NCI-H510A treated with DMSO at 0.1 percent for 48 hours (cell line): ENCODE measurements around the gene SOX8.
"Not testable (repeated sequence)": the region's sequence is repeated elsewhere in the genome, so short reads cannot be mapped to it uniquely, and the experiment has no call there.

ENCODE experiments used
- DNase-seq: peaks from one replicate; lab custom pipeline; 2025; lab: John Stamatoyannopoulos, UW

SOX8 gene

GRCh38 chr16:955766-956165, 25.8 kb upstream of the SOX8 start:
- not testable (repeated sequence) for DNase-seq

- no peak for DNase-seq
Observed at GRCh38 chr16:959232-960040, 22.1 kb upstream of the SOX8 start.

GRCh38 chr16:962366-962765, 19.2 kb upstream of the SOX8 start:
- no peak for DNase-seq

GRCh38 chr16:962901-963814, 18.4 kb upstream of the SOX8 start:
- DNase-seq: no peak

GRCh38 chr16:963913-964312, 17.7 kb upstream of the SOX8 start:
- DNase-seq: no peak

- no peak for DNase-seq
Observed at GRCh38 chr16:964356-965035, 17.1 kb upstream of the SOX8 start.

GRCh38 chr16:965036-965395, 16.6 kb upstream of the SOX8 start:
- DNase-seq: no peak

GRCh38 chr16:965487-965886, 16.1 kb upstream of the SOX8 start:
- no peak for DNase-seq

- no peak for DNase-seq
Observed at GRCh38 chr16:966035-966434, 15.5 kb upstream of the SOX8 start.

GRCh38 chr16:966505-966904, 15.1 kb upstream of the SOX8 start:
- DNase-seq: no peak

GRCh38 chr16:967077-967541, 14.5 kb upstream of the SOX8 start:
- DNase-seq: no peak

- DNase-seq: no peak
Observed at GRCh38 chr16:967546-968295, 13.8 kb upstream of the SOX8 start.

GRCh38 chr16:968620-969019, 12.9 kb upstream of the SOX8 start:
- no peak for DNase-seq

GRCh38 chr16:969508-970385, 11.8 kb upstream of the SOX8 start:
- DNase-seq: no peak

GRCh38 chr16:970386-970765, 11.2 kb upstream of the SOX8 start:
- DNase-seq: no peak

GRCh38 chr16:970766-971581, 10.6 kb upstream of the SOX8 start, which contains the start of gene LMF1:
LMF1 (minus strand) TSS chr16:970984; CDS start chr16:970980, 4 bp downstream.
- no peak for DNase-seq

GRCh38 chr16:971582-971905, 10.0 kb upstream of the SOX8 start:
- no peak for DNase-seq

- DNase-seq: no peak
Observed at GRCh38 chr16:971981-972315, 9.6 kb upstream of the SOX8 start.

GRCh38 chr16:972316-973002, 9.1 kb upstream of the SOX8 start:
- no peak for DNase-seq

GRCh38 chr16:973366-973765, 8.2 kb upstream of the SOX8 start:
- DNase-seq: no peak
